GM21528 (cell line): Measurements from ENCODE around the gene SUPT5H.
"Not testable (repeated sequence)": the region's sequence is repeated elsewhere in the genome, so short reads cannot be mapped to it uniquely, and the experiment has no call there.

Source experiments
- ATAC-seq: cut with Tn5 transposase; IDR thresholded peaks from one replicate; pipeline ENCODE4 v1.9.1; 2021; ENCODE audit warnings: mild to moderate bottlenecking, moderate library complexity; ENCODE audit not compliant: unreplicated experiment, low FRiP score

SUPT5H gene

DNA sequence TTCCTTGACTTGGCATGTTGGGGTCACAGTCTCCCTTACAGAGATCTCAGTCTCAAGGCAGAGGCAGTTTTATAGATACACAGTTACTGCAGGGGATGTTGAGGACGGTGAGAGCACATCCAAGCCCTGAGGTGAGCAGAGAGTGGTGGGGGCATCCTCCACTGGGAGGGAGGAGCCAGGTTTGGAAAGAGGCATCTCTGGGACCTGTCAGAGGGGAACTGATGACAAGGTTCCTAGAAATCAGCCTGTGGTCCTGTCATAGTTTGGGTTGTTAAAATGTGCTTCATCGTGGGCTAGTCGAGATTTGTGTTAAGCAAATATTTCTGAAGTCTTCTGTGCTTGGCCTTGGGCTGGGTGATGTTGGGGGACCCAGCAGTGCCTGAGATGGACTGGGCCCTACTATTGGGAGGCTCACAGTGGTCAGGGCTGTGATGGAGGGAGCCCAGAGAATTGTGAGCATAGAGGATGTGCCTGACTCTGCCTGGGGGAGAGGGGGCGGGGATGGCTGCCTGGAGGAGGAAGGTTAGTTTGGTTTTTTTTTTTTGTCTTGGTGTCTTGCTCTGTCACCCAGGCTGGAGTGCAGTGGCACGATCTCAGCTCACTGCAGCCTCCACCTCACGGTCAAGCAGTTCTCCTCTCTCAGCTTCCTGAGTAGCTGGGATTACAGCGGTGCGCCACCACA is 3.9 kb downstream of the SUPT5H start:
- ATAC-seq = no peak

DNA sequence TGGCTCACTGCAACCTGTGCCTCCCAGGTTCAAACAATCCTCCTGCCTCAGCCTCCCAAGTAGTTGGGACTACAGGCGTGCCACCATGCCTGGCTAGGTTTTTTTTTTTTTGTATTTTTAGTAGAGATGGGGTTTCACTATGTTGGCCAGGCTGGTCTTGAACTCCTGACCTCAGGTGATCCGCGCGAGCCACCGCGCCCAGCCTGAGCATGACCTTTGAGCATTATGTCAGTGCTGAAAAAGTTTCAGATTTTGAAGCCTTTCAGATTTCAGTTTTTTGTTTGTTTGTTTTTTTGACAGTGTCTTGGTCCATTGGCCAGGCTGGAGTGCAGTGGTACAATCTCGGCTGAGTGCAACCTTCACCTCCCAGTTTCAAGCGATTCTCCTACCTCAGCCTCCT is 5.9 kb downstream of the SUPT5H start:
- ATAC-seq = not testable (repeated sequence)

DNA sequence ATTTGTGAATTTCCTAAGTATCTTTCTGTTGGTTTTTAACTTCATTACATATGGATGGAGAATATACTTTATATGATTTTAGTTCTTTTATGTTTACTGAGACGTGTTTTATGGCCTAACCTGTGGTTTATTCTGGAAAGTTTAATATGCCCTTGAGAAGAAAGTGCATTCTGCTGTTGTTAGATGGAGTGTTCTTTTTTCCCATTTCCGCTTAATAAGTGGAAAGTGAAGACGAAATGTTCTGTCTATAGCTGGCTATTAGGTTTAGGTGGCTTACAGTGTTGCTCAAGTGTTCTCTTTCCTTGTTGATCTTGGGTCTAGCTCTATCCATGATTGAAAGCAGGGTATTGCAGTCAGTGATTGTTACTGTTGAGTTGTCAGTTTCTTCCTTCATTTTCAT is 18.0 kb downstream of the SUPT5H start:
- no peak for ATAC-seq

- no peak for ATAC-seq
Observed at GRCh38 chr19:39465956-39466747, 20.8 kb downstream of the SUPT5H start.

DNA sequence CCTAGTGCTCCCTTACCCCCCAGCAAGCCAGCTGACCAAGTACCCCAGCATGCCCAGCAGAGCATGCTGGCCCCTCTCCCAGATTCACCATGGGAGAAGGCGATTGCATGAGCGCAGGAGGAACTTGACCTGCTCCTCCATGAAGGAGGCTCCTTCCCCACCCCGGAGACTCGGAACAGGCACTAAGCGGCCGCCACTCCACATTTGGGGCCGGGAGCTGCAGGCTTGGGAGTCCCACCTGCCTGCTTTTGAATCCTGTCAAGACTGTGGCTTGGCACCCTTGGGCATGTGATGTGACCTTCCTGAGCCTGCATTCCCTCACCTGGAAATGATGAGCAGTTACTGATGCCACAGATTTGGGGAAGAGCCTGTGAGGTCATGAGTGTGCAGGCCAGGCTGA is 22.6 kb downstream of the SUPT5H start:
- no peak for ATAC-seq

- no peak for ATAC-seq
Observed at GRCh38 chr19:39469036-39469435, 23.7 kb downstream of the SUPT5H start.

- ATAC-seq = no peak
Observed at GRCh38 chr19:39469567-39469966, 24.2 kb downstream of the SUPT5H start.

GRCh38 chr19:39470724-39471339 is 25.4 kb downstream of the SUPT5H start:
- ATAC-seq = no peak

GRCh38 chr19:39471756-39472536 is 26.6 kb downstream of the SUPT5H start:
- no peak for ATAC-seq

DNA sequence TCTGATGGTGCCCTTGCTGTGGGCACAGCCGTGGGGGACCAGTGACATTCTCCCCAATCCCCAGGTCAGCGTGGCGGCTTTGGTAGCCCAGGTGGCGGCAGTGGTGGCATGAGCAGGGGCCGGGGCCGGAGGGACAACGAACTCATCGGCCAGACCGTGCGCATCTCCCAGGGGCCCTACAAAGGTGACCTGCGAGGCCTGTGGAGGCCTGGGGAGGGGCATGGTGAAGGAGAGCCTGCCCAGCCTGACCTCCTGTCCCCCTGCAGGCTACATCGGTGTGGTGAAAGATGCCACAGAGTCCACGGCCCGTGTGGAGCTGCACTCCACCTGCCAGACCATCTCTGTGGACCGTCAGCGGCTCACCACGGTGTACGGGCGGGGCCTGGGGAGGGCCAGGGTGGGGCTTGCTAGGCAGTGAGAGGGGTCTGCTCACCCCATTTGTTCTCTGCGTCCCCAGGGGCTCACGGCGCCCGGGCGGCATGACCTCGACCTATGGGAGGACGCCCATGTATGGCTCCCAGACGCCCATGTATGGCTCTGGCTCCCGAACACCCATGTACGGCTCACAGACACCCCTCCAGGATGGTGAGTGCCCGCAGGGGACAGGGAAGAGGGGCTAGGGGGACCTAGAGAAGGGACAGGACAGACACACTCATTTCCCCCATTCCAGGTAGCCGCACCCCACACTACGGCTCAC is 27.5 kb downstream of the SUPT5H start:
- no peak for ATAC-seq

DNA sequence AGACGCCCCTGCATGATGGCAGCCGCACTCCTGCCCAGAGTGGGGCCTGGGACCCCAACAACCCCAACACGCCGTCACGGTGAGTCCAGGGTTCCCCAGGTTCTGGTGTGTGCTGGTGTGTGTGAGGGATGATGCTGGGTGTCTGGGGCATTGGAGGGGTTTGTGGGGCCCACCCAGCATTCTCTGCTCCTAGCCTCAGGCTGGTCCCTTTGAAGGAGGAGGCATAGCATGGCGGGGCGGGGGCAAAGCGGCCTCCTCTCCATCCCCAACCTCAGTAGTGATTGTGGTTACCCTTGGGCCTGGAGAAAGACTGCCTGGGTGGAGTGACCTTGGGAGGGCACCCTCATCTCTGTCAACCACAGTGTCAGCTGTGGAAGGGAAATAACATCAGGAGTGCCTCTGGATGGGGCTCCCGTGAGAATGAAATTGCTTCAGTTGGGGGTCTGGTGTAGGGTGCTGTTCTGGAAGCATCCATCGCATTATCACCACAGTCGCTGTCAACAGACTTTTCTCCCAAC is 28.1 kb downstream of the SUPT5H start:
- ATAC-seq = no peak

GRCh38 chr19:39474139-39474620 is 28.8 kb downstream of the SUPT5H start:
- ATAC-seq = no peak

DNA sequence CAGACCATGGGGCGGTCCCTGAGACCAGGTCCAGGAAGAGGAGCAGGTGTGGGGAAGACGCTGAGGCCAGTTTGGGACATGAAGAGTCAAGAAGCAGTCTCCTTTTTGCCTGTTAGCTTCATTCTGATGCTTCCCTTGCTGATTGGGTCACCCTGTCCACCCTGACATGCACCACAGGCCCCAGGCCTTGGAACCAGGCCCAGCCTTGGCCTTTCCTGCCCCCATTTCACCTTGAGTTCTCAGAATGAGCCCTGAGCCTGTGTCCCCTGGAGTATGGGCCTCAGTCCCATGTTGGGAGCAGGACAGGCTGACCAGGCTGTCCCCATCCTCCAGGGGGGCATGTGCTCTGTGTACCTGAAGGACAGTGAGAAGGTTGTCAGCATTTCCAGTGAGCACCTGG is 30.4 kb downstream of the SUPT5H start:
- no peak for ATAC-seq

- not testable (repeated sequence) for ATAC-seq
Observed at GRCh38 chr19:39479319-39479801, 34.0 kb downstream of the SUPT5H start.

- ATAC-seq = no peak
Observed at GRCh38 chr19:39479916-39480315, 34.5 kb downstream of the SUPT5H start.

GRCh38 chr19:39480337-39481228 is 35.2 kb downstream of the SUPT5H start, which contains the start of gene TIMM50:
Gene TIMM50, plus strand, starts transcription at chr19:39480838. Its CDS starts 16 bp downstream, at chr19:39480854.
- ATAC-seq = peak; percentile 80

DNA sequence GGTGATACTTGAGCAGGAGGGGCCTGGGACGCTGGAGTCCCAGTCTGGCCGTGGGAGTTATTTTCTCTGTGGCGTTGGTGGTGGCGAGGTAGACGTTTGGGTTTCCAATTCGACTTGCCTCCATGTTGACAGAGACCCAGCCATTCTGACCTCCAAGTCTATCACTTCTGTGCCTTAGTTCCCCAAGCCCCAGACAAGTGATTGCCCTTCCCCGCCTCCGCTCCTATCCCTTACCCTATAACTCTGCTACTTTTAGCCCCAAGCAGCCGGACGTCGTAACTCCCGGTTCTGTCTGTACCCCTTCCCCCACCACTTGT is 35.8 kb downstream of the SUPT5H start:
- no peak for ATAC-seq

DNA sequence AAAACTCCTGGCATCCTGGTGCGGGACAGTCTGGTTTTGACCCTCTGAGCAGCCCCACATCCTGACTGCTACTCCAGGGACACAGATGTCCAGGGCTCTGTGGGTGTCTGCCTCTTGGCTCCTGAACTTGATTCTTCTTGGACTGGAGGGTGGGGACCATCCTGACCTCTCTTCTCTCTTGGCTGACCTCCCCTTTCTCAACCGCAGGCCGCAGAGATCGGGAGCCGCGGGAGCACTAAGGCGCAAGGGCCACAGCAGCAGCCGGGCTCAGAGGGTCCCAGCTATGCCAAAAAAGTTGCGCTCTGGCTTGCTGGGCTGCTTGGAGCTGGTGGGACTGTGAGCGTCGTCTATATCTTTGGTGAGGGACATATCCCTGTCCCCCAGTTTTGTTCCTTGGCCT is 36.3 kb downstream of the SUPT5H start:
- ATAC-seq = no peak

DNA sequence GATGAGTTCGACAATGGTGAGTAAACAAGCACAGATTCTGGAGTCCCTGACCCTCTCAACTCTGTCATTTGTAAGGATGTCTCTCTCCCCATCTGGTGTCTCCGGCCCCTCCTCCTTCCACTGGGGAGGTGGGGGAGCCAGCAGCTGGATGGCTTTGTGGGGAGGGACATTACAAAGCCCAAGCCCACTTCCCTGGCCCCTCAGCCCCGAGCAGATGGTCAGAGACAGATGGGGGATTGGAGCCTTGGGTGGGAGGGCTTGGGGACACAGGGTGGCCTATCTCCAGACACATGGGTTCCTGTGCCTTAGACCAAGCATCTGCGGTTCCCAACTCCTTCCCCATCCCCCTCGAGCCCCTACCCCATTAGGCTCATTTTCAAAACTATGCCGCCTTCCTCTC is 37.8 kb downstream of the SUPT5H start:
- ATAC-seq = no peak
